Panc1 (cell line): ENCODE data around the gene LLGL1.

Experiments
- POLR2AphosphoS5 ChIP-seq: IDR thresholded peaks from 2 replicates; pipeline ENCODE4 v1.6.1; 2012; ENCODE audit warnings: mild to moderate bottlenecking, low read depth, low read length, moderate library complexity
- TCF7L2 ChIP-seq: IDR thresholded peaks from 2 replicates; pipeline ENCODE4 v1.6.1; 2011; ENCODE audit warnings: mild to moderate bottlenecking, low read depth, low read length, inconsistent platforms
- TF ChIP-seq, protein P1 (sequence below): fragments of 450-650 bp; IDR thresholded peaks from 2 replicates; pipeline ENCODE4 v1.5.1; 2017; ENCODE audit warnings: mild to moderate bottlenecking
- TF ChIP-seq, protein P2 (sequence below), 2 experiments: IDR thresholded peaks; 2 replicates each; pipeline ENCODE4 v1.6.1; 2011 to 2012; ENCODE audit warnings: low read depth in 2 of 2, control low read depth in 1 of 2, low read length in 1 of 2, mild to moderate bottlenecking in 1 of 2, moderate library complexity in 1 of 2; ENCODE audit not compliant: insufficient read depth in 1 of 2

DNA sequence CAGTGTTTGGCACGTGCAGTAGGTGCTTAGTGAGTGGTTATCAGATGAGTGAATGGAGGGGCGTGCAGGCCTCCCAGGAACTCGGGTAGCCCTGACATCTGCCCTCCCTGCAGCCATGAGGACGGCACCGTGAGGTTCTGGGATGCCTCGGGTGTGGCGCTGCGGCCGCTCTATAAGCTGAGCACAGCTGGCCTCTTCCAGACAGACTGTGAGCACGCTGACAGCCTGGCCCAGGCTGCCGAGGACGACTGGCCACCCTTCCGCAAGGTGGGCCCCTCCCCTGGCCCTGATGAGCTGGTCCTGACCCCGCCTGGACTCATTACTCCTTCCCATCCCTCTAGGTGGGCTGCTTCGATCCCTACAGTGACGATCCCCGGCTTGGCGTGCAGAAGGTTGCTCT lies 11.1 kb downstream of the LLGL1 start:
- TF ChIP-seq, protein P1, sequence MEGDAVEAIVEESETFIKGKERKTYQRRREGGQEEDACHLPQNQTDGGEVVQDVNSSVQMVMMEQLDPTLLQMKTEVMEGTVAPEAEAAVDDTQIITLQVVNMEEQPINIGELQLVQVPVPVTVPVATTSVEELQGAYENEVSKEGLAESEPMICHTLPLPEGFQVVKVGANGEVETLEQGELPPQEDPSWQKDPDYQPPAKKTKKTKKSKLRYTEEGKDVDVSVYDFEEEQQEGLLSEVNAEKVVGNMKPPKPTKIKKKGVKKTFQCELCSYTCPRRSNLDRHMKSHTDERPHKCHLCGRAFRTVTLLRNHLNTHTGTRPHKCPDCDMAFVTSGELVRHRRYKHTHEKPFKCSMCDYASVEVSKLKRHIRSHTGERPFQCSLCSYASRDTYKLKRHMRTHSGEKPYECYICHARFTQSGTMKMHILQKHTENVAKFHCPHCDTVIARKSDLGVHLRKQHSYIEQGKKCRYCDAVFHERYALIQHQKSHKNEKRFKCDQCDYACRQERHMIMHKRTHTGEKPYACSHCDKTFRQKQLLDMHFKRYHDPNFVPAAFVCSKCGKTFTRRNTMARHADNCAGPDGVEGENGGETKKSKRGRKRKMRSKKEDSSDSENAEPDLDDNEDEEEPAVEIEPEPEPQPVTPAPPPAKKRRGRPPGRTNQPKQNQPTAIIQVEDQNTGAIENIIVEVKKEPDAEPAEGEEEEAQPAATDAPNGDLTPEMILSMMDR, result no peak
- TF ChIP-seq, protein P2, sequence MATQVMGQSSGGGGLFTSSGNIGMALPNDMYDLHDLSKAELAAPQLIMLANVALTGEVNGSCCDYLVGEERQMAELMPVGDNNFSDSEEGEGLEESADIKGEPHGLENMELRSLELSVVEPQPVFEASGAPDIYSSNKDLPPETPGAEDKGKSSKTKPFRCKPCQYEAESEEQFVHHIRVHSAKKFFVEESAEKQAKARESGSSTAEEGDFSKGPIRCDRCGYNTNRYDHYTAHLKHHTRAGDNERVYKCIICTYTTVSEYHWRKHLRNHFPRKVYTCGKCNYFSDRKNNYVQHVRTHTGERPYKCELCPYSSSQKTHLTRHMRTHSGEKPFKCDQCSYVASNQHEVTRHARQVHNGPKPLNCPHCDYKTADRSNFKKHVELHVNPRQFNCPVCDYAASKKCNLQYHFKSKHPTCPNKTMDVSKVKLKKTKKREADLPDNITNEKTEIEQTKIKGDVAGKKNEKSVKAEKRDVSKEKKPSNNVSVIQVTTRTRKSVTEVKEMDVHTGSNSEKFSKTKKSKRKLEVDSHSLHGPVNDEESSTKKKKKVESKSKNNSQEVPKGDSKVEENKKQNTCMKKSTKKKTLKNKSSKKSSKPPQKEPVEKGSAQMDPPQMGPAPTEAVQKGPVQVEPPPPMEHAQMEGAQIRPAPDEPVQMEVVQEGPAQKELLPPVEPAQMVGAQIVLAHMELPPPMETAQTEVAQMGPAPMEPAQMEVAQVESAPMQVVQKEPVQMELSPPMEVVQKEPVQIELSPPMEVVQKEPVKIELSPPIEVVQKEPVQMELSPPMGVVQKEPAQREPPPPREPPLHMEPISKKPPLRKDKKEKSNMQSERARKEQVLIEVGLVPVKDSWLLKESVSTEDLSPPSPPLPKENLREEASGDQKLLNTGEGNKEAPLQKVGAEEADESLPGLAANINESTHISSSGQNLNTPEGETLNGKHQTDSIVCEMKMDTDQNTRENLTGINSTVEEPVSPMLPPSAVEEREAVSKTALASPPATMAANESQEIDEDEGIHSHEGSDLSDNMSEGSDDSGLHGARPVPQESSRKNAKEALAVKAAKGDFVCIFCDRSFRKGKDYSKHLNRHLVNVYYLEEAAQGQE (IDR thresholded peaks at IDR 0.05; ENCODE audit: insufficient read depth in 1 of 2, low read depth in 2 of 2, low read length in 1 of 2), result no peak
- TF ChIP-seq TCF7L2 (no peak), POLR2AphosphoS5 (no peak)
